Lung (tissue), 12 donors: Measurements from ENCODE around the gene GPR45. TPM values are rescaled to one million over a fixed set of nuclear protein-coding genes. Genes with fewer than 3 reads are reported as not detected.

Experiments used
- ATAC-seq: fragments of 200-7000 bp; cut with Tn5 transposase; one replicate; pipeline ENCODE4 v1.9.1; 2020; ENCODE audit warnings: moderate number of reproducible peaks; ENCODE audit not compliant: insufficient read depth, low FRiP score
- DNase-seq, 3 donors: peaks; one replicate each; pipeline ENCODE4 v3.0.0-alpha.2; 2013 to 2017
- H3K27ac ChIP-seq, 2 donors: one replicate each; pipeline ENCODE4 v1.5.1; 2013; ENCODE audit warnings: mild to moderate bottlenecking in 2 of 2, moderate library complexity in 2 of 2, control low read depth in 1 of 2, inconsistent platforms in 1 of 2, low read depth in 1 of 2, low read length in 1 of 2
- H3K27me3 ChIP-seq, 3 donors: one replicate each; pipeline ENCODE4 v1.5.1; 2013; ENCODE audit warnings: low read length in 2 of 3; ENCODE audit not compliant: control insufficient read depth in 3 of 3, insufficient read depth in 3 of 3
- H3K36me3 ChIP-seq, 4 donors: one replicate each; pipeline ENCODE4 v1.5.1; 2013; ENCODE audit warnings: low read length in 4 of 4, mild to moderate bottlenecking in 1 of 4, moderate library complexity in 1 of 4; ENCODE audit not compliant: control insufficient read depth in 4 of 4, insufficient read depth in 4 of 4
- H3K4me1 ChIP-seq, 5 donors: one replicate each; pipeline ENCODE4 v1.5.1; 2013; ENCODE audit warnings: low read length in 5 of 5, mild to moderate bottlenecking in 2 of 5, moderate library complexity in 1 of 5; ENCODE audit not compliant: control insufficient read depth in 5 of 5, insufficient read depth in 5 of 5
- H3K4me3 ChIP-seq: one replicate; pipeline ENCODE4 v1.5.1; 2013; ENCODE audit warnings: mild to moderate bottlenecking, control low read depth, moderate library complexity
- H3K9ac ChIP-seq, 2 donors: one replicate each; pipeline ENCODE4 v1.5.1; 2013; ENCODE audit warnings: low read length in 2 of 2, control low read depth in 1 of 2; ENCODE audit not compliant: insufficient read depth in 1 of 2
- H3K9me3 ChIP-seq, 4 donors: one replicate each; pipeline ENCODE4 v1.5.1; 2013; ENCODE audit warnings: low read length in 3 of 4, mild to moderate bottlenecking in 1 of 4, moderate library complexity in 1 of 4; ENCODE audit not compliant: control insufficient read depth in 4 of 4, insufficient read depth in 3 of 4
- CTCF ChIP-seq: IDR thresholded peaks from 2 replicates; pipeline ENCODE4 v1.5.1; 2012; ENCODE audit warnings: mild to moderate bottlenecking; ENCODE audit errors: control extremely low read depth, extremely low read depth
- WGBS, 2 donors: extraction: QIAGEN DNeasy Blood & Tissue Kit; methylation state at CpG; one replicate each; pipeline ENCODE4 v1.1.7; 2013; 5-methylcytosine and 5-hydroxymethylcytosine counted together
- polyA plus RNA-seq, 2 donors: library from polyadenylated mRNA; stranded (reverse); fragments of 200-250 nt; gene quantifications; one replicate each; pipeline ENCODE4 v1.2.1, GENCODE V29; 2013
- total RNA-seq, 2 donors: library from RNA; depleted of rRNA in 1 of 2; stranded (reverse); fragments of >200 nt in 1 of 2; gene quantifications; one replicate each; pipeline ENCODE4 v1.2.1, GENCODE V29; 2014 to 2021
- donor health status: control.
- donor health status: control.
- donor health status: Bipolar disorder and iron deficiency.
- donor health status: healthy.
- donor health status: DM: yes; HTN: yes; CAD: no.

Gene GPR45
- total and polyA plus RNA-seq, 4 donors: not detected

- ATAC-seq: no peak
These were observed 13.1 kb downstream of the GPR45 start for GRCh38 chr2:105254531-105255210.

GRCh38 chr2:105255979-105256378 lies 14.4 kb downstream of the GPR45 start:
- H3K4me1 ChIP-seq: no peaks in the 10 kb centered on the region
- ATAC-seq (no peak), DNase-seq (no peak)
- H3K27ac ChIP-seq: no peak overlapping the region
- whole genome bisulfite sequencing, 2 donors: 94 to 95% methylated on average over 2 of the region's 2 CpGs
- H3K4me3 ChIP-seq: no peak overlapping the region
- peaks cover 0 to 34% (median 11%) of the 10 kb centered on the region in 3 donors for H3K27me3 ChIP-seq
- H3K9me3 ChIP-seq: peaks cover 0 to 2% (median 0%) of the 10 kb centered on the region in 4 donors
- no peak overlapping the region for H3K9ac ChIP-seq
- no peaks in the 10 kb centered on the region for H3K36me3 ChIP-seq
- no peak for TF ChIP-seq CTCF

More at GRCh38 chr2:105254531-105255210, 13.1 kb downstream of the GPR45 start:
- 50 to 76% methylated on average over 5 of the region's 5 CpGs for WGBS, 2 donors
- Histone ChIP-seq H3K4me3 (no peak overlapping the region), H3K9ac (no peak overlapping the region), H3K9me3 (peaks cover 0 to 2% (median 0%) of the 10 kb centered on the region in 4 donors), H3K4me1 (no peaks in the 10 kb centered on the region), H3K36me3 (no peaks in the 10 kb centered on the region), H3K27ac (no peak overlapping the region), H3K27me3 (peaks cover 0 to 29% (median 11%) of the 10 kb centered on the region in 3 donors)
- no peak for TF ChIP-seq CTCF
- no peak for DNase-seq

GRCh38 chr2:105256431-105257047 lies 15.0 kb downstream of the GPR45 start:
- TF ChIP-seq CTCF: no peak
- H3K9ac ChIP-seq: no peak overlapping the region
- no peak overlapping the region for H3K4me3 ChIP-seq
- peaks cover 0 to 2% (median 0%) of the 10 kb centered on the region in 4 donors for H3K9me3 ChIP-seq
- peaks cover 0 to 36% (median 11%) of the 10 kb centered on the region in 3 donors for H3K27me3 ChIP-seq
- H3K36me3 ChIP-seq: no peaks in the 10 kb centered on the region
- ATAC-seq (no peak), DNase-seq (no peak)
- 76 to 88% methylated on average over 11 of the region's 11 CpGs for WGBS, 2 donors
- H3K4me1 ChIP-seq: no peaks in the 10 kb centered on the region
- H3K27ac ChIP-seq: no peak overlapping the region
